H1 (cell line): ENCODE data around the gene PHC3. TPM values are rescaled to one million over a fixed set of nuclear protein-coding genes. Genes with fewer than 3 reads are reported as not detected.

Experiments used
- CTCF ChIA-PET: fragments of 300-600 bp; sonication (Branson Sonifier 250); formaldehyde crosslinking; loops from one replicate; lab custom pipeline; 2021; ENCODE audit not compliant: partially characterized antibody; lab: Charles Lee
- POLR2A ChIA-PET: fragments of 300-600 bp; sonication (Branson Sonifier 250); formaldehyde crosslinking; loops from one replicate; lab custom pipeline; 2021; ENCODE audit warnings: inconsistent platforms; ENCODE audit not compliant: partially characterized antibody; lab: Charles Lee
- DNase-seq, 2 experiments: peaks; one replicate each; pipeline versions ENCODE4 v3.0.0 to v3.0.0-alpha.2; 2010 to 2022; ENCODE audit warnings: low spot score in 2 of 2, low read depth in 1 of 2, mixed read lengths in 1 of 2
- FAIRE-seq: peaks from 2 replicates; lab custom pipeline; 2011; peaks lifted over from hg19 to GRCh38; lab: Jason Lieb, UNC
- H2AFZ ChIP-seq: 2 replicates; pipeline ENCODE4 v1.8.1; 2012; ENCODE audit warnings: low read length, inconsistent platforms
- H2AK5ac ChIP-seq: 2 replicates; pipeline ENCODE4 v1.6.1; 2013; ENCODE audit warnings: low read depth, low read length
- H2BK120ac ChIP-seq: replicated peaks from 2 replicates; pipeline ENCODE3; 2013; ENCODE audit warnings: low read depth, low read length, inconsistent platforms
- H2BK12ac ChIP-seq: 2 replicates; pipeline ENCODE4 v1.6.1; 2013; ENCODE audit warnings: low read depth, low read length
- H2BK15ac ChIP-seq: 2 replicates; pipeline ENCODE4 v1.6.1; 2013; ENCODE audit warnings: low read length
- H2BK20ac ChIP-seq: 2 replicates; pipeline ENCODE4 v1.6.1; 2013; ENCODE audit warnings: low read length
- H2BK5ac ChIP-seq: 2 replicates; pipeline ENCODE4 v1.6.1; 2013; ENCODE audit warnings: low read depth, low read length
- H3K14ac ChIP-seq: 2 replicates; pipeline ENCODE4 v1.6.1; 2013; ENCODE audit warnings: inconsistent platforms; ENCODE audit not compliant: insufficient read length
- H3K18ac ChIP-seq: 2 replicates; pipeline ENCODE4 v1.6.1; 2013; ENCODE audit warnings: low read length; ENCODE audit errors: extremely low read depth
- H3K23ac ChIP-seq: 2 replicates; pipeline ENCODE4 v1.6.1; 2013; ENCODE audit warnings: inconsistent platforms; ENCODE audit not compliant: insufficient read length
- H3K23me2 ChIP-seq: 2 replicates; pipeline ENCODE4 v1.6.1; 2013; ENCODE audit warnings: low read depth, low read length
- H3K27ac ChIP-seq: 2 replicates; pipeline ENCODE4 v1.6.1; 2011; ENCODE audit warnings: low read depth, low read length, inconsistent platforms
- H3K27me3 ChIP-seq, 4 experiments: replicated peaks in 1 of 4; 1 replicate in 1 of 4; 2 replicates in 3 of 4; pipeline versions ENCODE4 v1.6.1 to v1.8.1; 2011 to 2013; ENCODE audit warnings: low read length in 3 of 4, mild to moderate bottlenecking in 3 of 4, inconsistent platforms in 2 of 4, mixed read lengths in 2 of 4, moderate library complexity in 1 of 4; ENCODE audit not compliant: control insufficient read depth in 3 of 4, insufficient read depth in 3 of 4; ENCODE audit errors: extremely low read depth in 1 of 4
- H3K36me3 ChIP-seq, 4 experiments: 2 replicates each; pipeline versions ENCODE4 v1.6.1 to v1.8.1; 2011 to 2013; ENCODE audit warnings: mild to moderate bottlenecking in 4 of 4, low read length in 3 of 4, moderate library complexity in 2 of 4, control low read depth in 1 of 4, inconsistent platforms in 1 of 4; ENCODE audit not compliant: insufficient read depth in 4 of 4, control insufficient read depth in 2 of 4
- H3K4ac ChIP-seq: replicated peaks from 2 replicates; pipeline ENCODE3; 2013; ENCODE audit warnings: low read length, low read depth, mixed read lengths, inconsistent platforms; ENCODE audit not compliant: insufficient read length
- H3K4me1 ChIP-seq, 4 experiments: replicated peaks in 1 of 4; 1 replicate in 1 of 4; 2 replicates in 3 of 4; pipeline versions ENCODE4 v1.6.1 to v1.8.1; 2011 to 2013; ENCODE audit warnings: low read length in 3 of 4, inconsistent platforms in 2 of 4, mixed read lengths in 1 of 4; ENCODE audit not compliant: insufficient read depth in 4 of 4, control insufficient read depth in 3 of 4
- H3K4me2 ChIP-seq, 2 experiments: 2 replicates each; pipeline versions ENCODE4 v1.6.1 to v1.8.1; 2011 to 2013; ENCODE audit warnings: low read depth in 2 of 2, low read length in 2 of 2, control low read depth in 1 of 2, inconsistent platforms in 1 of 2, mild to moderate bottlenecking in 1 of 2; ENCODE audit not compliant: insufficient read depth in 1 of 2
- H3K4me3 ChIP-seq, 4 experiments: fragments of 200-600, 300-600 bp in 1 of 4; sonication (generic), shearing (Covaris generic), sonication (Bioruptor Twin) in 1 of 4; 2 replicates each; pipeline versions ENCODE4 v1.5.1 to v1.8.1; 2011 to 2016; ENCODE audit warnings: low read length in 4 of 4, low read depth in 3 of 4, control low read depth in 2 of 4, inconsistent platforms in 2 of 4, mild to moderate bottlenecking in 2 of 4, mixed read lengths in 1 of 4, moderate library complexity in 1 of 4; ENCODE audit not compliant: insufficient read depth in 2 of 4; ENCODE audit errors: extremely low read depth in 1 of 4
- H3K56ac ChIP-seq: replicated peaks from 2 replicates; pipeline ENCODE3; 2013; ENCODE audit warnings: low read depth, mild to moderate bottlenecking, mixed read lengths, low read length, inconsistent platforms; ENCODE audit not compliant: insufficient read length
- H3K79me1 ChIP-seq: 2 replicates; pipeline ENCODE4 v1.6.1; 2013; ENCODE audit warnings: low read depth, low read length, control low read depth
- H3K79me2 ChIP-seq, 2 experiments: 2 replicates each; pipeline versions ENCODE4 v1.6.1 to v1.8.1; 2012 to 2013; ENCODE audit warnings: low read length in 2 of 2, mild to moderate bottlenecking in 2 of 2, inconsistent platforms in 1 of 2; ENCODE audit not compliant: insufficient read depth in 2 of 2, control insufficient read depth in 1 of 2
- H3K9ac ChIP-seq, 4 experiments: replicated peaks in 1 of 4; 1 replicate in 1 of 4; 2 replicates in 3 of 4; pipeline versions ENCODE4 v1.6.1 to v1.8.1; 2011 to 2013; ENCODE audit warnings: low read depth in 3 of 4, low read length in 3 of 4, control low read depth in 2 of 4, mild to moderate bottlenecking in 2 of 4, moderate library complexity in 2 of 4, inconsistent platforms in 1 of 4; ENCODE audit errors: extremely low read depth in 1 of 4
- H3K9me3 ChIP-seq, 2 experiments: 2 replicates each; pipeline versions ENCODE4 v1.6.1 to v1.8.1; 2012 to 2013; ENCODE audit warnings: mild to moderate bottlenecking in 2 of 2, moderate library complexity in 2 of 2, control low read depth in 1 of 2, inconsistent platforms in 1 of 2, low read depth in 1 of 2, low read length in 1 of 2, mixed read lengths in 1 of 2; ENCODE audit not compliant: insufficient read depth in 2 of 2
- H4K20me1 ChIP-seq, 2 experiments: replicated peaks in 1 of 2; 2 replicates each; pipeline versions ENCODE3 to v1.8.1; 2011 to 2013; ENCODE audit warnings: inconsistent platforms in 2 of 2, low read length in 2 of 2, mild to moderate bottlenecking in 1 of 2; ENCODE audit not compliant: insufficient read depth in 2 of 2, control insufficient read depth in 1 of 2
- H4K5ac ChIP-seq: 2 replicates; pipeline ENCODE4 v1.6.1; 2013; ENCODE audit warnings: low read length, low read depth, mixed read lengths, inconsistent platforms; ENCODE audit not compliant: insufficient read length
- H4K8ac ChIP-seq: 2 replicates; pipeline ENCODE4 v1.8.0; 2013; ENCODE audit warnings: mild to moderate bottlenecking, moderate library complexity, low read length, inconsistent platforms; ENCODE audit not compliant: insufficient read depth; ENCODE audit errors: extremely low read depth
- H4K91ac ChIP-seq: replicated peaks from 2 replicates; pipeline ENCODE3; 2013; ENCODE audit warnings: low read length, mixed read lengths, inconsistent platforms; ENCODE audit not compliant: insufficient read length
- CEBPB ChIP-seq: IDR thresholded peaks from 2 replicates; pipeline ENCODE4 v1.6.1; 2012; ENCODE audit warnings: low read depth, low read length
- HDAC2 ChIP-seq, 2 experiments: fragments of 300-600 bp in 1 of 2; sonication (generic) in 1 of 2; IDR thresholded peaks; 2 replicates each; pipeline ENCODE4 v1.6.1; 2011 to 2012; ENCODE audit warnings: low read depth in 2 of 2, low read length in 2 of 2, mild to moderate bottlenecking in 2 of 2, moderate library complexity in 2 of 2, borderline replicate concordance in 1 of 2, inconsistent platforms in 1 of 2
- KDM1A ChIP-seq: fragments of 200-600, 300-600 bp; sonication (generic); IDR thresholded peaks from 2 replicates; pipeline ENCODE4 v1.7.1; 2016; ENCODE audit warnings: mild to moderate bottlenecking, low read length, borderline replicate concordance
- POLR2A ChIP-seq, 2 experiments: IDR thresholded peaks; 1 replicate in 1 of 2; 2 replicates in 1 of 2; pipeline ENCODE4 v1.6.1; 2011; ENCODE audit warnings: low read depth in 2 of 2, low read length in 2 of 2, mild to moderate bottlenecking in 2 of 2; ENCODE audit errors: control extremely low read depth in 1 of 2
- RAD21 ChIP-seq, 2 experiments: IDR thresholded peaks in 1 of 2; conservative IDR thresholded peaks in 1 of 2; 2 replicates each; pipeline ENCODE4 v1.6.1; 2011; ENCODE audit warnings: low read depth in 2 of 2, low read length in 2 of 2, improper control_type of control experiment in 1 of 2, inconsistent platforms in 1 of 2, mild to moderate bottlenecking in 1 of 2, moderate library complexity in 1 of 2
- SIN3A ChIP-seq, 2 experiments: IDR thresholded peaks in 1 of 2; conservative IDR thresholded peaks in 1 of 2; 2 replicates each; pipeline ENCODE4 v1.6.1; 2011 to 2012; ENCODE audit warnings: low read length in 2 of 2, improper control_type of control experiment in 1 of 2, low read depth in 1 of 2, mild to moderate bottlenecking in 1 of 2
- SIRT6 ChIP-seq: IDR thresholded peaks from one replicate; pipeline ENCODE4 v1.7.1; 2012; ENCODE audit warnings: low read length, inconsistent platforms
- SP2 ChIP-seq: IDR thresholded peaks from 2 replicates; pipeline ENCODE4 v1.6.1; 2012; ENCODE audit warnings: mild to moderate bottlenecking, low read length, inconsistent platforms
- TAF1 ChIP-seq: IDR thresholded peaks from 2 replicates; pipeline ENCODE4 v1.6.1; 2011; ENCODE audit warnings: mild to moderate bottlenecking, low read depth, low read length
- WGBS, 2 experiments: shearing (Covaris generic) in 1 of 2; methylation state at CpG; one replicate each; pipeline versions ENCODE4 v1.1.6 to v1.1.7; 2013 to 2015; ENCODE audit warnings: low lambda C conversion rate in 2 of 2, mixed read lengths in 2 of 2, inconsistent platforms in 1 of 2, low coverage in 1 of 2, missing lambda C conversion rate in 1 of 2; ENCODE audit not compliant: insufficient replicate concordance in 2 of 2, insufficient coverage in 1 of 2, insufficient read length in 1 of 2; ENCODE audit errors: extremely low coverage in 1 of 2, missing lambda C conversion rate in 1 of 2; 5-methylcytosine and 5-hydroxymethylcytosine counted together
- polyA plus RNA-seq, 7 experiments: library from polyadenylated mRNA; depleted of rRNA in 3 of 7; stranded (reverse) in 5 of 7; unstranded in 2 of 7; fragments of >200 nt in 5 of 7; fragments of 200-250 nt in 2 of 7; gene quantifications; 1 replicate in 5 of 7; 2 replicates in 1 of 7; 4 replicates in 1 of 7; pipeline versions ENCODE4 v1.2.1 to v1.2.3, GENCODE V29; 2011 to 2013; ENCODE audit warnings: missing spikeins in 2 of 7, mixed read lengths in 2 of 7
- total RNA-seq: library from RNA; stranded (reverse); fragmentation: NEBNext Ultra II Directional; extraction: Animal tissue kit (Norgen Biotek cat#: 25700); gene quantifications from 2 replicates; pipeline ENCODE4 v1.2.1, GENCODE V29; 2021
- TF ChIP-seq, protein P1 (sequence below): IDR thresholded peaks from 2 replicates; pipeline ENCODE4 v1.6.1; 2011; ENCODE audit warnings: low read depth, mild to moderate bottlenecking, low read length; ENCODE audit not compliant: insufficient read depth

Gene PHC3
- total and polyA plus RNA-seq, 2 of the 8 experiments (the other 6 are each of a cell fraction or from before 2014, with no cell fraction given), result 26.4 to 29.2 TPM

DNA sequence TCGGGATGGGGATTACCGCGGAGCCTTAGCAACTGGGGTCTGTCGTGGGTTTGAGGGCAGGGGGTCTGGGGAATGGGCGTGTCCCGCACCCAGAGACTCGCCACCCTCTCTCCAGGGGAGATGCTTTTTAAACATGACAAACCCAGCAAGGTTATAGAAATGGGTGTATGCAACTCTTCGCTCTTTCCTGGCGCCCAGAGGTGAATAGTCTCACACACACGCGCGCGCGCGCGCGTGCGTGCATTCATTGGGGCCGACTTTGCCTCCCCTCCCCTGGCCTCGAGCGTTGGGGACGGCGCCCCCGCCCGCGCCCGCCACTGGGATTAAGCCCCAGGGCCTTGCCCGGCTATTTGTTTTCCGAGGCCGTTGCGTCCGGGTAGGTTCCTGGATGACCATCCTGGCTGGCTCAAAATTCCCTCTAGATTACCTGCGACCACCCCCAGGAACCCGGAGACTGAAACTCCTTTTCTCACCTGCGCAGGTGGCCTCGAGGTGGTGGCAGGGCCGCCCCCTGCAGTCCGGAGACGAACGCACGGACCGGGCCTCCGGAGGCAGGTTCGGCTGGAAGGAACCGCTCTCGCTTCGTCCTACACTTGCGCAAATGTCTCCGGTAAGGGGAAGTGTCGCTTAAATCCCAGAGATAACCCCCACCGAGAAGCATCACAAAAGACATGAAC is 143.0 kb downstream of the PHC3 start:
- Histone ChIP-seq H2BK5ac (no peak overlapping the region), H2BK12ac (no peak overlapping the region), H3K14ac (no peak overlapping the region), H3K23ac (no peak overlapping the region), H3K79me1 (no peaks in the 10 kb centered on the region), H3K9me3 (no peaks in the 10 kb centered on the region), H3K36me3 (no peaks in the 10 kb centered on the region), H3K79me2 (peaks cover 0 to 3% of the 10 kb centered on the region in 2 experiments; a peak in 1 of 4 replicates), H3K27ac (no peak overlapping the region), H3K4me3 (peak overlapping the region; percentile 54 to 81 (median 76)), H3K56ac (peak overlapping the region; percentile 39), H4K20me1 (no peaks in the 10 kb centered on the region), H4K91ac (peak overlapping the region; percentile 29), H2BK20ac (no peak overlapping the region), H2BK15ac (no peak overlapping the region), H2AFZ (peak overlapping the region; percentile 83; the same call in 1 of the 2 replicates), H2AK5ac (no peak overlapping the region), H4K8ac (peak overlapping the region; percentile 53; the same call in 1 of the 2 replicates), H3K4me2 (peak overlapping the region; percentile 69 to 79), H3K27me3 (no peaks in the 10 kb centered on the region), H3K18ac (peak overlapping the region; percentile 56; the same call in 1 of the 2 replicates), H3K9ac (peak overlapping the region in 3 of 4 experiments; percentile 6 to 20 (median 10); a peak in 3 of 7 replicates), H4K5ac (no peak overlapping the region), H3K4me1 (peaks cover 0 to 7% (median 5%) of the 10 kb centered on the region in 4 experiments; a peak in 4 of 7 replicates), H3K4ac (no peak overlapping the region), H3K23me2 (peaks cover 7% of the 10 kb centered on the region; the same call in 1 of the 2 replicates), H2BK120ac (no peak overlapping the region)
- FAIRE-seq (peak; percentile 48), DNase-seq (peak; percentile 36 to 77)
- ChIA-PET CTCF (interaction anchor here (0.6 to 2.3 kb wide), 5 partner anchors 15 to 802 kb away, joined by 3 to 14 read pairs (median 4); no protein-coding TSS in a partner anchor), POLR2A (interaction anchor here (0.7 to 2.6 kb wide), 3 partner anchors 10 to 72 kb away, joined by 3 to 12 read pairs (median 3); partner anchors contain the start of gene SEC62)
- WGBS, 2 experiments, result 2% methylated on average over 40 of the region's 51 CpGs; no CpG with 5 or more reads in 1 of the 2 experiments
- TF ChIP-seq TAF1 (0 out of 2 replicates have a peak, but pooled peaks have one; percentile 39), SP2 (no peak), POLR2A (IDR thresholded peaks at IDR 0.05; ENCODE audit: control extremely low read depth in 1 of 2, low read depth in 2 of 2, low read length in 2 of 2) (peak in 1 of 2 experiments; percentile 43; a peak in 1 of 3 replicates), KDM1A (0 out of 2 replicates have a peak, but pooled peaks have one; percentile 10), SIRT6 (no peak), CEBPB (peak; percentile 87), HDAC2 (IDR thresholded peaks at IDR 0.05; ENCODE audit: borderline replicate concordance in 1 of 2, low read depth in 2 of 2, low read length in 2 of 2) (0 out of 4 replicates have a peak, but pooled peaks of 1 of the 2 experiments have one; percentile 1), RAD21 (IDR thresholded peaks at IDR 0.05 in 1 of 2, conservative IDR thresholded peaks at IDR 0.05 in 1 of 2; ENCODE audit: low read depth in 2 of 2, low read length in 2 of 2) (peak; percentile 17; a peak in 1 of 4 replicates), SIN3A (conservative IDR thresholded peaks at IDR 0.05 in 1 of 2, IDR thresholded peaks at IDR 0.05 in 1 of 2; ENCODE audit: low read depth in 1 of 2, low read length in 2 of 2) (peak in 1 of 2 experiments; percentile 38; a peak in 1 of 4 replicates)
- TF ChIP-seq, protein P1, sequence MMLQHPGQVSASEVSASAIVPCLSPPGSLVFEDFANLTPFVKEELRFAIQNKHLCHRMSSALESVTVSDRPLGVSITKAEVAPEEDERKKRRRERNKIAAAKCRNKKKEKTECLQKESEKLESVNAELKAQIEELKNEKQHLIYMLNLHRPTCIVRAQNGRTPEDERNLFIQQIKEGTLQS, result no peak
